ENCODE results near the gene VAC14. TPM values are rescaled to one million over a fixed set of nuclear protein-coding genes. Genes with fewer than 3 reads are reported as not detected.

Gene VAC14
- total RNA-seq, 1 donor from 2014 or later, result 75.1 TPM

DNA sequence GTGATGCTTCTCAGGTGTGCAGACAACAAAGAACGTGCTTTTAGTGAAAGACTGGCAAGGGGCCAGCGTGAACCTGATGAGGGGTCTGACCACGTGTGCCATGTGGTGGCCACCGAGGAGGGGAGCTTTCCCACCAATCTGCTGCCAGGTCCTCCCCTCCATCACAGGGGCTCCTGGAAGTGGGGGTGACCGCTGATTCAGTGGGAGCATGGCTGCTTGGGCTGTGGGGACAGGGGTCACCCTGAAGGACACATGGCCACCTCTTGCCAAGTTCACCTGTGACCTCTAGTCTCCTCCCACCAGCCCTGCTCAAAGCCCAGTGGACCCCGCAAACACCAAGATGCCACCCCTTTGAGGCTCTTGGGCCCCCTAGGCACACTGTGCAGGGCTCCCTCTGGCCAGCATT is 77.2 kb downstream of the VAC14 start:
- no peaks in the 10 kb centered on the region for H3K9me3 ChIP-seq

DNA sequence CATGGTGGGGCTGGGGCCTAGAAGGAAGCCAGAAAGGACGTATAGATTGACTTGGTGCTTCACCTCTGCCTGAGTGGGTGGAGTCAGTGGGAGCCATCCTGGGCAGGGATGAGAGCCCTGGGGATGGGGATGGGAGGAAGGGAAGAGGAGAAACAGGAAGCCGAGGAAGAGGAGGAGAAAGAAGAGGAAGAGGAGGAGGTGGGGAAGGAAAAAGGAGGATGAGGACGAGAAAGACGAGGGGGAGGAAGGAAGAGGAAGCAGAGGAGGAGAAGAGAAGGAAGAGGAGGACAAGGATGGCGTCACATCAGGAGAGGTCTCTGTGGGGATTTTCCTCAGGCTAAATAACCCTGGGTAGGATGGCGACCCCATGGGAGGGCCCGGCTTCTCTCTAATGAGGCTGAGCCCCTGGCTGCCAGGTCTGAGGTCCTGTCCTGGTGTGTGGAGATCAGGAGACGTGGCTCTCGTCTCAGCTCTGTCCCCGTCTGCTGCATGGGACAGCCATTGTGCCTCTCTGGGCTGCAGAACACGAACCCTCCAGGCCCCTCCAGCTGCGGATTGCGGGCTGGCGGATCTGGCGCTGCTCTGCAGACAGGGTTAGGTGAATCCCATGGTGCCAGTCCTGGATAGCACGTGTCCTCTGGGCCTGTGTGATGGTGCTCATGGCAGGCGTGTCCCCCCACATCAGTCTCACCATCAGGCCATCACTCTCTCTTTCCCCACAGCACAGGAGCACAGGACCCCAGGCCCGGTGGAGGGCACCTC is 79.6 kb downstream of the VAC14 start:
- intact Hi-C loops (cut with DNase I), result no loop called here
- Histone ChIP-seq H3K36me3 (peaks cover 0 to 5% of the 10 kb centered on the region in 2 donors), H3K4me3 (no peak overlapping the region), H3K27ac (no peak overlapping the region), H3K9me3 (no peaks in the 10 kb centered on the region), H3K4me1 (peaks cover 0 to 1% of the 10 kb centered on the region in 2 donors), H3K27me3 (no peaks in the 10 kb centered on the region)
- DNase-seq (ENCODE audit: low spot score in 2 of 2), result no peak
- no peak for TF ChIP-seq CTCF (IDR thresholded peaks at IDR 0.05)

More for the DNA sequence above, 77.2 kb downstream of the VAC14 start:
- H3K27me3 ChIP-seq, result no peaks in the 10 kb centered on the region
- no peaks in the 10 kb centered on the region for H3K4me1 ChIP-seq
- H3K4me3 ChIP-seq, result no peak overlapping the region
- no peak overlapping the region for H3K27ac ChIP-seq
- peaks cover 0 to 5% of the 10 kb centered on the region in 2 donors for H3K36me3 ChIP-seq
- intact Hi-C loops (cut with DNase I), result no loop called here
- no peak for DNase-seq (ENCODE audit: low spot score in 2 of 2)
- TF ChIP-seq CTCF (IDR thresholded peaks at IDR 0.05), result no peak

DNA sequence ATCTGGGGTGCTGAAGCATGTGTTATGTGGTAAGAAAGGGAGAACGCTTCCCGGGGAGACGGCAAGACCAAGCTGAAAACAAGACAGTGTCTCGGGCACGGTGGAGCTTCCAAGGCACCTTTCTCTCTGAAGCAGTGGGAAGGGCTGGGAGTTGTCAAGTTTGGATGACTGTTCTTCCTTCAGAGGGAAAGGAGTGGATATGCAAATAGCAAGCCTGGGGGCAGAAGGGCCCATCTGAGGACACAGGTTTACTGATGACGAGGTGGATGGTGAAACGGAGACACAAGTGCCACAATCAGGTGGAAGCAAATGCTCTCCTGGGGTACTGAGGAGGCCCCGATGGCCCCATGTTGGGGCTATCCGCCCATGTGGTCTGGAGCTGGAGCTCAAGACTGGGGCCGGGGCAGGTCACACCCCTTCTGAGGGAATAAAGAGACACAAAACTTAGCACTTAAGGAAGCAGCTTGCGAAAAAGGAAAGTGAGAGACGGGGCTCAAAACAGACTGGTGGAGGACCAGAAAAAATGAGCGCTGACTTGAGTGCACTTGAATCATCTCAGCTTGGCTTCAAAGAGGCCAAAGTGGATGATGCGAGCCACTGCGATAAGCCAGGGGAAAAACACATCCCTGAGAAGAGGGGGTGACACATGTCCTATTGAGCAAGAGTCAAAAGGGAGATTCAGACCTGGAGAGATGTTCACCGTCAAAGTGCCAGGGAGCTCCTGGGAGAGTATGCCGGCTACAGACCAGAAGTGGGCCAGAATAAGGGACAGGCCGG is 80.3 kb downstream of the VAC14 start:
- intact Hi-C loops (cut with DNase I), result no loop called here
- no peak for TF ChIP-seq CTCF (IDR thresholded peaks at IDR 0.05)
- H3K27me3 ChIP-seq, result no peaks in the 10 kb centered on the region
- H3K36me3 ChIP-seq, result peaks cover 0 to 5% of the 10 kb centered on the region in 2 donors
- no peaks in the 10 kb centered on the region for H3K9me3 ChIP-seq
- no peak for DNase-seq (ENCODE audit: low spot score in 2 of 2)
- no peak overlapping the region for H3K27ac ChIP-seq
- H3K4me3 ChIP-seq, result no peak overlapping the region
- peaks cover 5 to 9% of the 10 kb centered on the region in 2 donors for H3K4me1 ChIP-seq

GRCh38 chr16:70717065-70717464 is 83.9 kb downstream of the VAC14 start:
- H3K27ac ChIP-seq, result peak overlapping the region in 1 of 2 donors; percentile 91
- intact Hi-C loops (cut with DNase I), result loop anchor here (2.0 kb wide), 1 partner anchor 54 kb away; no protein-coding TSS in a partner anchor
- no peaks in the 10 kb centered on the region for H3K9me3 ChIP-seq

More at GRCh38 chr16:70717065-70717464, 83.9 kb downstream of the VAC14 start:
- no peaks in the 10 kb centered on the region for H3K27me3 ChIP-seq
- no peak for TF ChIP-seq CTCF (IDR thresholded peaks at IDR 0.05)
- no peak overlapping the region for H3K4me3 ChIP-seq
- H3K4me1 ChIP-seq, result peaks cover 11 to 21% of the 10 kb centered on the region in 2 donors
- H3K36me3 ChIP-seq, result peaks cover 0 to 5% of the 10 kb centered on the region in 2 donors
- no peak for DNase-seq (ENCODE audit: low spot score in 2 of 2)

All from ascending aorta (tissue), 2 donors.